Measurements from ENCODE around the gene SP2.

Gene SP2

GRCh38 chr17:47927821-47928400 lies 31.9 kb downstream of the SP2 start:
- no peak overlapping the region for H4K8ac ChIP-seq (ENCODE audit: low read depth, low read length)
- no peaks in the 10 kb centered on the region for H3K4me1 ChIP-seq (ENCODE audit: control insufficient read depth in 2 of 2, insufficient read depth in 1 of 2, low read depth in 1 of 2, low read length in 2 of 2)
- peak overlapping the region; percentile 66 for H3K9ac ChIP-seq (ENCODE audit: low read depth, low read length, poor library complexity)
- H3K36me3 ChIP-seq (replicated peaks in 1 of 2; ENCODE audit: control insufficient read depth in 2 of 2, insufficient read depth in 2 of 2, low read length in 2 of 2), result peaks cover 27 to 78% of the 10 kb centered on the region in 2 donors
- H3K9me3 ChIP-seq (replicated peaks in 1 of 2; ENCODE audit: control insufficient read depth in 2 of 2, insufficient read depth in 1 of 2, low read depth in 1 of 2, low read length in 2 of 2), result no peaks in the 10 kb centered on the region
- no peaks in the 10 kb centered on the region for H3K79me1 ChIP-seq (ENCODE audit: low read depth, low read length)
- H3K27me3 ChIP-seq (ENCODE audit: control insufficient read depth in 3 of 3, insufficient read depth in 3 of 3, low read depth in 1 of 3, low read length in 3 of 3), result no peaks in the 10 kb centered on the region
- H2BK15ac ChIP-seq (ENCODE audit: low read length), result no peak overlapping the region
- WGBS, 2 donors (ENCODE audit: extremely low coverage in 2 of 2, insufficient read length in 2 of 2, insufficient replicate concordance in 1 of 2), result no CpG with 5 or more reads among the region's 20 CpGs
- no peak overlapping the region for H2BK5ac ChIP-seq (ENCODE audit: low read length)
- no peak overlapping the region for H2AK5ac ChIP-seq (ENCODE audit: low read depth, low read length)
- no peak overlapping the region for H2BK12ac ChIP-seq (ENCODE audit: low read length)
- no peak overlapping the region for H3K18ac ChIP-seq (ENCODE audit: low read length)
- no peak overlapping the region for H3K4me3 ChIP-seq (ENCODE audit: low read length in 2 of 2)
- H3K4ac ChIP-seq (ENCODE audit: low read length), result no peak overlapping the region
- no peak overlapping the region for H2BK120ac ChIP-seq (ENCODE audit: low read depth, low read length)
- DNase-seq (ENCODE audit: low spot score), result no peak
- H3K14ac ChIP-seq (ENCODE audit: low read length), result no peak overlapping the region
- H4K91ac ChIP-seq (ENCODE audit: low read depth, low read length, poor library complexity), result no peak overlapping the region
- H3K23ac ChIP-seq (ENCODE audit: low read depth, low read length, poor library complexity), result no peak overlapping the region
- H3K27ac ChIP-seq (replicated peaks; ENCODE audit: low read length), result no peak overlapping the region
- H3K4me2 ChIP-seq (ENCODE audit: insufficient read depth, low read length, poor library complexity, severe bottlenecking), result no peak overlapping the region
- no peak overlapping the region for H2AFZ ChIP-seq (ENCODE audit: low read length)

- H3K9me3 ChIP-seq (replicated peaks in 1 of 2; ENCODE audit: control insufficient read depth in 2 of 2, insufficient read depth in 1 of 2, low read depth in 1 of 2, low read length in 2 of 2), result no peaks in the 10 kb centered on the region
- no peak overlapping the region for H2BK12ac ChIP-seq (ENCODE audit: low read length)
- no peak overlapping the region for H3K27ac ChIP-seq (replicated peaks; ENCODE audit: low read length)
- DNase-seq (ENCODE audit: low spot score), result no peak
- H4K91ac ChIP-seq (ENCODE audit: low read depth, low read length, poor library complexity), result no peak overlapping the region
- H3K23ac ChIP-seq (ENCODE audit: low read depth, low read length, poor library complexity), result no peak overlapping the region
- no peak overlapping the region for H3K14ac ChIP-seq (ENCODE audit: low read length)
- no peaks in the 10 kb centered on the region for H3K4me1 ChIP-seq (ENCODE audit: control insufficient read depth in 2 of 2, insufficient read depth in 1 of 2, low read depth in 1 of 2, low read length in 2 of 2)
- H3K9ac ChIP-seq (ENCODE audit: low read depth, low read length, poor library complexity), result no peak overlapping the region
- no peaks in the 10 kb centered on the region for H3K79me1 ChIP-seq (ENCODE audit: low read depth, low read length)
- no peak overlapping the region for H4K8ac ChIP-seq (ENCODE audit: low read depth, low read length)
- no peak overlapping the region for H3K4me2 ChIP-seq (ENCODE audit: insufficient read depth, low read length, poor library complexity, severe bottlenecking)
- H2AFZ ChIP-seq (ENCODE audit: low read length), result no peak overlapping the region
- no peaks in the 10 kb centered on the region for H3K27me3 ChIP-seq (ENCODE audit: control insufficient read depth in 3 of 3, insufficient read depth in 3 of 3, low read depth in 1 of 3, low read length in 3 of 3)
- H3K18ac ChIP-seq (ENCODE audit: low read length), result no peak overlapping the region
- no peak overlapping the region for H2AK5ac ChIP-seq (ENCODE audit: low read depth, low read length)
- H2BK15ac ChIP-seq (ENCODE audit: low read length), result no peak overlapping the region
- no peak overlapping the region for H3K4ac ChIP-seq (ENCODE audit: low read length)
- no peak overlapping the region for H2BK120ac ChIP-seq (ENCODE audit: low read depth, low read length)
- no CpG with 5 or more reads among the region's 2 CpGs for WGBS, 2 donors (ENCODE audit: extremely low coverage in 2 of 2, insufficient read length in 2 of 2, insufficient replicate concordance in 1 of 2)
- H2BK5ac ChIP-seq (ENCODE audit: low read length), result no peak overlapping the region
- H3K4me3 ChIP-seq (ENCODE audit: low read length in 2 of 2), result no peak overlapping the region
- peaks cover 22 to 73% of the 10 kb centered on the region in 2 donors for H3K36me3 ChIP-seq (replicated peaks in 1 of 2; ENCODE audit: control insufficient read depth in 2 of 2, insufficient read depth in 2 of 2, low read length in 2 of 2)
Observed at GRCh38 chr17:47928415-47928814, 32.4 kb downstream of the SP2 start.

- Histone ChIP-seq H3K23ac (ENCODE audit: low read depth, low read length, poor library complexity) (no peak overlapping the region), H3K9ac (ENCODE audit: low read depth, low read length, poor library complexity) (no peak overlapping the region), H2BK15ac (ENCODE audit: low read length) (no peak overlapping the region), H4K91ac (ENCODE audit: low read depth, low read length, poor library complexity) (no peak overlapping the region), H2BK120ac (ENCODE audit: low read depth, low read length) (no peak overlapping the region), H3K4me3 (ENCODE audit: low read length in 2 of 2) (no peak overlapping the region), H3K4ac (ENCODE audit: low read length) (no peak overlapping the region), H3K27ac (replicated peaks; ENCODE audit: low read length) (no peak overlapping the region), H3K79me1 (ENCODE audit: low read depth, low read length) (no peaks in the 10 kb centered on the region), H2AFZ (ENCODE audit: low read length) (no peak overlapping the region), H2AK5ac (ENCODE audit: low read depth, low read length) (no peak overlapping the region), H3K4me1 (ENCODE audit: control insufficient read depth in 2 of 2, insufficient read depth in 1 of 2, low read depth in 1 of 2, low read length in 2 of 2) (no peaks in the 10 kb centered on the region), H3K4me2 (ENCODE audit: insufficient read depth, low read length, poor library complexity, severe bottlenecking) (no peak overlapping the region), H2BK5ac (ENCODE audit: low read length) (no peak overlapping the region), H3K14ac (ENCODE audit: low read length) (no peak overlapping the region), H2BK12ac (ENCODE audit: low read length) (no peak overlapping the region), H3K9me3 (replicated peaks in 1 of 2; ENCODE audit: control insufficient read depth in 2 of 2, insufficient read depth in 1 of 2, low read depth in 1 of 2, low read length in 2 of 2) (no peaks in the 10 kb centered on the region), H3K27me3 (ENCODE audit: control insufficient read depth in 3 of 3, insufficient read depth in 3 of 3, low read depth in 1 of 3, low read length in 3 of 3) (no peaks in the 10 kb centered on the region), H3K36me3 (replicated peaks in 1 of 2; ENCODE audit: control insufficient read depth in 2 of 2, insufficient read depth in 2 of 2, low read length in 2 of 2) (peaks cover 22 to 63% of the 10 kb centered on the region in 2 donors), H3K18ac (ENCODE audit: low read length) (no peak overlapping the region), H4K8ac (ENCODE audit: low read depth, low read length) (no peak overlapping the region)
- no peak for DNase-seq (ENCODE audit: low spot score)
- no CpG with 5 or more reads among the region's 10 CpGs for WGBS, 2 donors (ENCODE audit: extremely low coverage in 2 of 2, insufficient read length in 2 of 2, insufficient replicate concordance in 1 of 2)
Observed at GRCh38 chr17:47929218-47930000, 33.4 kb downstream of the SP2 start.

GRCh38 chr17:47931848-47932247 lies 35.8 kb downstream of the SP2 start:
- Histone ChIP-seq H3K4me2 (ENCODE audit: insufficient read depth, low read length, poor library complexity, severe bottlenecking) (no peak overlapping the region), H3K27ac (replicated peaks; ENCODE audit: low read length) (no peak overlapping the region), H3K14ac (ENCODE audit: low read length) (no peak overlapping the region), H4K91ac (ENCODE audit: low read depth, low read length, poor library complexity) (no peak overlapping the region), H3K9me3 (replicated peaks in 1 of 2; ENCODE audit: control insufficient read depth in 2 of 2, insufficient read depth in 1 of 2, low read depth in 1 of 2, low read length in 2 of 2) (no peaks in the 10 kb centered on the region), H3K23ac (ENCODE audit: low read depth, low read length, poor library complexity) (no peak overlapping the region), H3K79me1 (ENCODE audit: low read depth, low read length) (no peaks in the 10 kb centered on the region), H3K4me1 (ENCODE audit: control insufficient read depth in 2 of 2, insufficient read depth in 1 of 2, low read depth in 1 of 2, low read length in 2 of 2) (no peaks in the 10 kb centered on the region), H2BK15ac (ENCODE audit: low read length) (no peak overlapping the region), H4K8ac (ENCODE audit: low read depth, low read length) (no peak overlapping the region), H3K4ac (ENCODE audit: low read length) (no peak overlapping the region), H3K27me3 (ENCODE audit: control insufficient read depth in 3 of 3, insufficient read depth in 3 of 3, low read depth in 1 of 3, low read length in 3 of 3) (no peaks in the 10 kb centered on the region), H3K36me3 (replicated peaks in 1 of 2; ENCODE audit: control insufficient read depth in 2 of 2, insufficient read depth in 2 of 2, low read length in 2 of 2) (peaks cover 9 to 40% of the 10 kb centered on the region in 2 donors), H2BK5ac (ENCODE audit: low read length) (no peak overlapping the region), H3K4me3 (ENCODE audit: low read length in 2 of 2) (no peak overlapping the region), H2AK5ac (ENCODE audit: low read depth, low read length) (no peak overlapping the region), H3K9ac (ENCODE audit: low read depth, low read length, poor library complexity) (no peak overlapping the region), H2BK12ac (ENCODE audit: low read length) (no peak overlapping the region), H2AFZ (ENCODE audit: low read length) (no peak overlapping the region), H3K18ac (ENCODE audit: low read length) (no peak overlapping the region), H2BK120ac (ENCODE audit: low read depth, low read length) (no peak overlapping the region)
- no peak for DNase-seq (ENCODE audit: low spot score)
- no CpG with 5 or more reads among the region's 4 CpGs for WGBS, 2 donors (ENCODE audit: extremely low coverage in 2 of 2, insufficient read length in 2 of 2, insufficient replicate concordance in 1 of 2)
